Measurements from ENCODE around the gene RPH3AL. TPM values are rescaled to one million over a fixed set of nuclear protein-coding genes. Genes with fewer than 3 reads are reported as not detected.

RPH3AL gene
- total and polyA plus RNA-seq, 2 of the 8 experiments (the other 6 are each of a cell fraction or from before 2014, with no cell fraction given): 5.6 to 5.8 TPM

- Histone ChIP-seq H3K4me3 (ENCODE audit: extremely low read depth in 1 of 4, insufficient read depth in 2 of 4, low read depth in 3 of 4, low read length in 4 of 4) (no peak overlapping the region), H2BK20ac (ENCODE audit: low read length) (no peak overlapping the region), H3K9ac (replicated peaks in 1 of 4; ENCODE audit: extremely low read depth in 1 of 4, low read depth in 3 of 4, low read length in 3 of 4) (no peak overlapping the region), H3K27ac (ENCODE audit: low read depth, low read length) (no peak overlapping the region), H2BK120ac (replicated peaks; ENCODE audit: low read depth, low read length) (no peak overlapping the region), H3K27me3 (replicated peaks in 1 of 4; ENCODE audit: control insufficient read depth in 3 of 4, extremely low read depth in 1 of 4, insufficient read depth in 3 of 4, low read length in 3 of 4) (no peaks in the 10 kb centered on the region; a peak in 1 of 7 replicates), H3K4me2 (ENCODE audit: insufficient read depth in 1 of 2, low read depth in 2 of 2, low read length in 2 of 2) (no peak overlapping the region), H3K79me2 (ENCODE audit: control insufficient read depth in 1 of 2, insufficient read depth in 2 of 2, low read length in 2 of 2) (no peaks in the 10 kb centered on the region), H4K5ac (ENCODE audit: insufficient read length, low read depth, low read length) (no peak overlapping the region), H3K14ac (ENCODE audit: insufficient read length) (no peak overlapping the region), H4K91ac (replicated peaks; ENCODE audit: insufficient read length, low read length) (no peak overlapping the region), H3K23me2 (ENCODE audit: low read depth, low read length) (no peaks in the 10 kb centered on the region), H2BK12ac (ENCODE audit: low read depth, low read length) (no peak overlapping the region; the same call in 1 of the 2 replicates), H2BK5ac (ENCODE audit: low read depth, low read length) (no peak overlapping the region), H2AFZ (ENCODE audit: low read length) (no peak overlapping the region), H3K79me1 (ENCODE audit: low read depth, low read length) (no peaks in the 10 kb centered on the region), H3K18ac (ENCODE audit: extremely low read depth, low read length) (no peak overlapping the region), H3K56ac (replicated peaks; ENCODE audit: insufficient read length, low read depth, low read length) (no peak overlapping the region), H2BK15ac (ENCODE audit: low read length) (no peak overlapping the region; the same call in 1 of the 2 replicates), H3K23ac (ENCODE audit: insufficient read length) (no peak overlapping the region), H3K4me1 (replicated peaks in 1 of 4; ENCODE audit: control insufficient read depth in 3 of 4, insufficient read depth in 4 of 4, low read length in 3 of 4) (0 out of 7 replicates have a peak, but pooled peaks cover 0 to 4% (median 0%) of the 10 kb centered on the region in 4 experiments), H2AK5ac (ENCODE audit: low read depth, low read length) (no peak overlapping the region), H3K36me3 (ENCODE audit: control insufficient read depth in 2 of 4, insufficient read depth in 4 of 4, low read length in 3 of 4) (no peaks in the 10 kb centered on the region), H4K8ac (ENCODE audit: extremely low read depth, insufficient read depth, low read length) (no peak overlapping the region), H3K9me3 (ENCODE audit: insufficient read depth in 2 of 2, low read depth in 1 of 2, low read length in 1 of 2) (no peaks in the 10 kb centered on the region), H3K4ac (replicated peaks; ENCODE audit: insufficient read length, low read depth, low read length) (no peak overlapping the region), H4K20me1 (replicated peaks in 1 of 2; ENCODE audit: control insufficient read depth in 1 of 2, insufficient read depth in 2 of 2, low read length in 2 of 2) (no peaks in the 10 kb centered on the region)
- TF ChIP-seq GTF2F1 (IDR thresholded peaks at IDR 0.05; ENCODE audit: borderline replicate concordance, low read depth, low read length) (no peak), TBP (IDR thresholded peaks at IDR 0.05; ENCODE audit: low read depth, low read length) (no peak), SAP30 (IDR thresholded peaks at IDR 0.05; ENCODE audit: insufficient read depth, insufficient replicate concordance, low read length) (no peak), SRF (IDR thresholded peaks at IDR 0.05; ENCODE audit: low read depth, low read length) (no peak), RNF2 (IDR thresholded peaks at IDR 0.05; ENCODE audit: borderline replicate concordance, low read depth, low read length, missing control alignments, poor library complexity, severe bottlenecking) (no peak), SUZ12 (IDR thresholded peaks at IDR 0.05; ENCODE audit: low read length) (no peak), HDAC2 (IDR thresholded peaks at IDR 0.05; ENCODE audit: borderline replicate concordance in 1 of 2, low read depth in 2 of 2, low read length in 2 of 2) (no peak), TCF12 (IDR thresholded peaks at IDR 0.05; ENCODE audit: low read depth, low read length) (no peak)
- 84% methylated on average over 9 of the region's 9 CpGs; no CpG with 5 or more reads in 1 of the 2 experiments for WGBS, 2 experiments (ENCODE audit: extremely low coverage in 1 of 2, insufficient coverage in 1 of 2, insufficient read length in 1 of 2, insufficient replicate concordance in 2 of 2, low coverage in 1 of 2, low lambda C conversion rate in 2 of 2, missing lambda C conversion rate in 1 of 2)
- ChIA-PET POLR2A (ENCODE audit: partially characterized antibody) (no interaction called here), CTCF (ENCODE audit: partially characterized antibody) (interaction anchor here (1.3 kb wide), 2 partner anchors 26 to 29 kb away, joined by 4 to 5 read pairs; no protein-coding TSS in a partner anchor)
- FAIRE-seq (no peak), DNase-seq (ENCODE audit: low read depth in 1 of 2, low spot score in 2 of 2) (peak in 1 of 2 experiments; percentile 38)
These were observed 71.7 kb downstream of the RPH3AL start for GRCh38 chr17:280901-281300.

All from H1 (cell line).